ENCODE measurements around the gene DNAH8.

DNA sequence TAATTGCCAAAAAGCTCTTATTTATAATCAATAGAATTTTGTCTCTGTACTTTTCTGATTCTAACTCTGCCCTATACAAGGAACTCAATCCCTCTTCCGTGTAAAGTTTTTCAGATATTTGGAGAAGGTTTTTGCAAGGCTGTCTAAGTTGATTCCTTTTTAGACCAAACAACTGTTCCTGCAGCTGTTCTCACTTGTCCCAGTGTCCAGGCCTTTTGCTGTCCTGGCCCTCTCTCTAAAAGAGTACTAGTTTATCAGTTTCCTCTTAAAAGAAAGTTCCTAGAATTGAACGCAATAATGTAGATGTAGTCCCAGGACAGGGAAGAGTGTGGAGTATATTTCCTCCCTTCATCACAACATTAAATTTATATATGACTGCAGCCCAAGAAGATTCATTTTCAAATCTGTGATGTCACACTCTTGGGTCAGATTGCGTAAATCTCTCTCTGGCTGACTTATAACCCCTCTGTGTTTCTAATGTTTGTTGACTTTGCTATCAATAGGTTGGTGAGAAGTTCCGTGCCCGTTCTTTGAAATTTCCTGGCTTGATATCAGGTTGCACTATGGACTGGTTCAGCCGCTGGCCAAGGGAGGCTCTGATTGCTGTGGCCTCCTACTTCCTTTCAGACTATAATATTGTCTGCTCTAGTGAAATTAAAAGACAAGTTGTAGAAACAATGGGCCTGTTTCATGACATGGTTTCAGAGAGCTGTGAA is 194.1 kb downstream of the DNAH8 start:
- TF ChIP-seq EP300 (IDR thresholded peaks at IDR 0.05): no peak
- TF ChIP-seq, protein P1, sequence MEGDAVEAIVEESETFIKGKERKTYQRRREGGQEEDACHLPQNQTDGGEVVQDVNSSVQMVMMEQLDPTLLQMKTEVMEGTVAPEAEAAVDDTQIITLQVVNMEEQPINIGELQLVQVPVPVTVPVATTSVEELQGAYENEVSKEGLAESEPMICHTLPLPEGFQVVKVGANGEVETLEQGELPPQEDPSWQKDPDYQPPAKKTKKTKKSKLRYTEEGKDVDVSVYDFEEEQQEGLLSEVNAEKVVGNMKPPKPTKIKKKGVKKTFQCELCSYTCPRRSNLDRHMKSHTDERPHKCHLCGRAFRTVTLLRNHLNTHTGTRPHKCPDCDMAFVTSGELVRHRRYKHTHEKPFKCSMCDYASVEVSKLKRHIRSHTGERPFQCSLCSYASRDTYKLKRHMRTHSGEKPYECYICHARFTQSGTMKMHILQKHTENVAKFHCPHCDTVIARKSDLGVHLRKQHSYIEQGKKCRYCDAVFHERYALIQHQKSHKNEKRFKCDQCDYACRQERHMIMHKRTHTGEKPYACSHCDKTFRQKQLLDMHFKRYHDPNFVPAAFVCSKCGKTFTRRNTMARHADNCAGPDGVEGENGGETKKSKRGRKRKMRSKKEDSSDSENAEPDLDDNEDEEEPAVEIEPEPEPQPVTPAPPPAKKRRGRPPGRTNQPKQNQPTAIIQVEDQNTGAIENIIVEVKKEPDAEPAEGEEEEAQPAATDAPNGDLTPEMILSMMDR (IDR thresholded peaks at IDR 0.05): no peak
- TF ChIP-seq POLR2A (IDR thresholded peaks at IDR 0.05): no peak

Measured in sigmoid colon (tissue), 4 donors.